GM12878 (cell line): ENCODE measurements around the gene GRM6.

Experiments
- POLR2AphosphoS2 ChIP-seq: IDR thresholded peaks from 2 replicates; pipeline ENCODE4 v1.6.1; 2011; ENCODE audit warnings: low read depth, mild to moderate bottlenecking, low read length, improper control_type of control experiment, moderate library complexity
- RAD21 ChIP-seq: IDR thresholded peaks from 2 replicates; pipeline ENCODE4 v1.6.1; 2011; ENCODE audit warnings: mild to moderate bottlenecking, low read depth, low read length, moderate library complexity; ENCODE audit not compliant: insufficient read depth

DNA sequence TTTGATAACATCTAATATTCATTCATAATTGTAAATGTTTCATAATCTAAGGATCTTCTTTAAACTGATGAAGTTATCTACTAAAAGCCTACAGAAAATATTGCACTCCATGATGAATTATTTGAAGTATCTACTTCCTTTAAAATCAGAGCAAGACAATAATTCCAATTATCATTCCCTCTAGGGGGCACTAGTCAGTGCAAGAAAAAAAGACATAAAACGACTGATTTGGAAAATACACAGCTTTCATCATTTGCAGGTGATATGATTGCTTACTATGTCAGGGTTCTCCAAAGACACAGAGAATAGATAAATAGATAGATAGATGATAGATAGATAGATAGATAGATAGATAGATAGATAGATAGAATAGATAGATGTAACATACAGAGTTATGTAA lies 13.5 kb upstream of the GRM6 start:
- TF ChIP-seq POLR2AphosphoS2 (no peak), RAD21 (no peak)
